ENCODE data around the gene BUB1B. TPM values are rescaled to one million over a fixed set of nuclear protein-coding genes. Genes with fewer than 3 reads are reported as not detected.

The BUB1B gene
- total RNA-seq, 2 donors from 2014 or later = 2.5 to 8.2 TPM

GRCh38 chr15:40247406-40247971 is 86.6 kb downstream of the BUB1B start:
- Histone ChIP-seq H3K4me1 (replicated peaks) (peaks cover 8% of the 10 kb centered on the region), H3K36me3 (no peaks in the 10 kb centered on the region), H3K4me3 (no peak overlapping the region), H3K27me3 (replicated peaks; ENCODE audit: insufficient read depth) (no peaks in the 10 kb centered on the region), H3K9me3 (no peaks in the 10 kb centered on the region), H3K27ac (no peak overlapping the region)
- intact Hi-C loops (cut with DNase I) = no loop called here
- WGBS = 89% methylated on average over 12 of the region's 12 CpGs
- TF ChIP-seq POLR2A (IDR thresholded peaks at IDR 0.05) = no peak
- no peak for TF ChIP-seq CTCF (IDR thresholded peaks at IDR 0.05)
- TF ChIP-seq POLR2AphosphoS5 (IDR thresholded peaks at IDR 0.05) = no peak
- no peak for DNase-seq (ENCODE audit: low spot score)

DNA sequence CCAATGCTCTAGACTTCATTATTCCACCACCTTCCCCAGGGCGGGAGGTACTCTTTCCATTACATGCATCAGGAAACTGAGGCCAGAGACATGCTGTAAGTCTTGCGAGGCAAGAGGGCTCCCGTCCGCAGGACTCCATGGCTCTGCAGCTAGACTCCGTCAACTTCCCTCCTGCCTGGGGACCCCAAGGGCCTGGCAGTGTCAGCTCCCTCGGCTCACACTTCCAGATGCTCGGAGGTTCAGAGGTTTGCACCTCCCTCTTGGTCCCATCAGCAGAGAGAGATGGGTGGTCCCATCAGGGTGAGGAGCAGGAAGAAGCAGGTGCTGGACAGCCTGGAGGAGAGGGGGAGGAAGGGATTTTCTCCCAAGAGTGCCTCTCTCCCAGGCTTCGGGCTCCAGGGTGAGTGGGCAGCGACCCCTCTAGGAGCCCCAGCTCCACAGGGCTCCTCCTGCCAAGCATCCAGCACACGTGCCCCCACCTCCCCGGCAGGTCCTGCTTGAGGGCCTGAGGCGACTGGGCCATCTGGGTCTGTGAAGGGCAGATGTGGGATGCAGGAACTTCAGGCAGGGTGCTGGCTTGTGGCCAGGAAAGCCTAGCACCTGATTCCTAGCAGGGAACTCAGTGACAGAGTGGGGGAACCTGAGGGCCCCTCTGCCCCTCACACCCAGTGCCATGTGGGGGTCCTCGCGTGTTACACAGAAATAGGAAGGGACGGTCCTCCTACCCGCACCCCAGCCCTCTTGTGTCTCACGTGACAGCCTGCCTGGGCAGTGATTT is 87.3 kb downstream of the BUB1B start:
- WGBS = 84% methylated on average over 17 of the region's 17 CpGs
- peaks cover 8% of the 10 kb centered on the region for H3K4me1 ChIP-seq (replicated peaks)
- no peak for DNase-seq (ENCODE audit: low spot score)
- no peaks in the 10 kb centered on the region for H3K9me3 ChIP-seq
- no peaks in the 10 kb centered on the region for H3K27me3 ChIP-seq (replicated peaks; ENCODE audit: insufficient read depth)
- H3K36me3 ChIP-seq = no peaks in the 10 kb centered on the region
- no peak overlapping the region for H3K4me3 ChIP-seq
- intact Hi-C loops (cut with DNase I) = no loop called here
- TF ChIP-seq CTCF (IDR thresholded peaks at IDR 0.05) (no peak), POLR2A (IDR thresholded peaks at IDR 0.05) (no peak), POLR2AphosphoS5 (IDR thresholded peaks at IDR 0.05) (no peak)
- H3K27ac ChIP-seq = peak overlapping the region; percentile 3 to 31

- intact Hi-C loops (cut with DNase I) = no loop called here
- Histone ChIP-seq H3K27ac (peak overlapping the region; percentile 3 to 31), H3K4me1 (replicated peaks) (peaks cover 10% of the 10 kb centered on the region)
Observed at GRCh38 chr15:40249477-40250303, 88.8 kb downstream of the BUB1B start.

GRCh38 chr15:40250304-40250656 is 89.4 kb downstream of the BUB1B start:
- no peaks in the 10 kb centered on the region for H3K36me3 ChIP-seq
- DNase-seq (ENCODE audit: low spot score) = no peak
- 87% methylated on average over 8 of the region's 8 CpGs for WGBS
- H3K9me3 ChIP-seq = no peaks in the 10 kb centered on the region
- H3K27ac ChIP-seq = peak overlapping the region in 1 of 2 donors; percentile 31
- no peak overlapping the region for H3K4me3 ChIP-seq
- peaks cover 10% of the 10 kb centered on the region for H3K4me1 ChIP-seq (replicated peaks)
- no peaks in the 10 kb centered on the region for H3K27me3 ChIP-seq (replicated peaks; ENCODE audit: insufficient read depth)
- no peak for TF ChIP-seq CTCF (IDR thresholded peaks at IDR 0.05)
- TF ChIP-seq POLR2AphosphoS5 (IDR thresholded peaks at IDR 0.05) = no peak
- no peak for TF ChIP-seq POLR2A (IDR thresholded peaks at IDR 0.05)
- intact Hi-C loops (cut with DNase I) = no loop called here

More at GRCh38 chr15:40249477-40250303, 88.8 kb downstream of the BUB1B start:
- WGBS = 14% methylated on average over 11 of the region's 11 CpGs
- no peaks in the 10 kb centered on the region for H3K9me3 ChIP-seq
- TF ChIP-seq POLR2AphosphoS5 (IDR thresholded peaks at IDR 0.05) (peak; percentile 72), CTCF (IDR thresholded peaks at IDR 0.05) (no peak), POLR2A (IDR thresholded peaks at IDR 0.05) (no peak)
- no peaks in the 10 kb centered on the region for H3K36me3 ChIP-seq
- DNase-seq (ENCODE audit: low spot score) = peak; percentile 74
- no peaks in the 10 kb centered on the region for H3K27me3 ChIP-seq (replicated peaks; ENCODE audit: insufficient read depth)
- H3K4me3 ChIP-seq = no peak overlapping the region

Measured in prostate gland (tissue), 2 donors.